Measurements from ENCODE around the gene MGAT5. TPM values are rescaled to one million over a fixed set of nuclear protein-coding genes. Genes with fewer than 3 reads are reported as not detected.

Gene MGAT5
- total RNA-seq, 1 experiment from 2014 or later, result 34.0 TPM

GRCh38 chr2:134206573-134206972, 47.3 kb upstream of the MGAT5 start:
- H3K4me3 ChIP-seq (replicated peaks in 1 of 2; ENCODE audit: low read depth in 1 of 2, low read length in 2 of 2), result no peak overlapping the region
- no peaks in the 10 kb centered on the region for H4K20me1 ChIP-seq (ENCODE audit: insufficient read depth)
- H3K36me3 ChIP-seq (ENCODE audit: control insufficient read depth in 1 of 2, insufficient read depth in 2 of 2, low read length in 2 of 2), result no peaks in the 10 kb centered on the region
- no peak overlapping the region for H3K27ac ChIP-seq (ENCODE audit: low read depth, low read length)
- ChIA-PET POLR2A (interaction anchor here (1.0 kb wide), 1 partner anchor 88 kb away, joined by 3 read pairs; no protein-coding TSS in a partner anchor), CTCF (interaction anchor here (0.9 to 4.4 kb wide), 5 partner anchors 9 to 321 kb away, joined by 3 to 43 read pairs (median 8); no protein-coding TSS in a partner anchor), RAD21 (ENCODE audit: low non-redundant PET in 1 of 2, low total read pairs in 2 of 2, uncharacterized antibody in 2 of 2, unreplicated experiment in 2 of 2) (interaction anchor here (1.0 to 3.4 kb wide), 3 partner anchors 88 to 320 kb away, joined by 3 to 23 read pairs (median 4); no protein-coding TSS in a partner anchor)
- H3K79me2 ChIP-seq (ENCODE audit: insufficient read depth, low read length), result no peaks in the 10 kb centered on the region
- no TSS peak for BruUV-seq (replicated peaks)
- no peaks in the 10 kb centered on the region for H3K27me3 ChIP-seq (ENCODE audit: insufficient read depth, low read length)
- H3K9me2 ChIP-seq (ENCODE audit: insufficient read depth), result no peaks in the 10 kb centered on the region
- no peak for DNase-seq (ENCODE audit: low read depth, low spot score)
- no peak overlapping the region for H3K9ac ChIP-seq (ENCODE audit: low read length)
- TF ChIP-seq CEBPB (IDR thresholded peaks at IDR 0.05; ENCODE audit: low read depth), result no peak
- no peak for TF ChIP-seq ZNF274 (IDR thresholded peaks at IDR 0.05; ENCODE audit: low read depth, low read length)
- TF ChIP-seq CTCF (IDR thresholded peaks at IDR 0.05 in 2 of 3, conservative IDR thresholded peaks at IDR 0.05 in 1 of 3; ENCODE audit: borderline replicate concordance in 1 of 3, insufficient read depth in 1 of 3, low read depth in 2 of 3, low read length in 2 of 3), result no peak
- TF ChIP-seq FOSL1 (IDR thresholded peaks at IDR 0.05; ENCODE audit: low read depth), result no peak
- TF ChIP-seq SP1 (IDR thresholded peaks at IDR 0.05; ENCODE audit: low read depth), result no peak
- no peak for TF ChIP-seq ATF3 (IDR thresholded peaks at IDR 0.05)
- TF ChIP-seq ZBTB33 (IDR thresholded peaks at IDR 0.05; ENCODE audit: extremely low read depth, insufficient replicate concordance, low read length), result no peak
- TF ChIP-seq RAD21 (IDR thresholded peaks at IDR 0.05; ENCODE audit: low read depth), result no peak
- TF ChIP-seq TCF7L2 (IDR thresholded peaks at IDR 0.05; ENCODE audit: borderline replicate concordance, extremely low read depth, insufficient read depth, insufficient read length), result no peak
- no peak for TF ChIP-seq EZH2phosphoT487 (IDR thresholded peaks at IDR 0.05; ENCODE audit: borderline replicate concordance)
- no peak for TF ChIP-seq ZFX (IDR thresholded peaks at IDR 0.05)
- no peak for TF ChIP-seq SRF (IDR thresholded peaks at IDR 0.05; ENCODE audit: low read depth)
- no peak overlapping the region for H2AFZ ChIP-seq (ENCODE audit: low read depth, low read length, poor library complexity, severe bottlenecking)
- no peaks in the 10 kb centered on the region for H3K9me3 ChIP-seq (ENCODE audit: control insufficient read depth in 1 of 2, insufficient read depth in 1 of 2, low read depth in 1 of 2, low read length in 2 of 2)
- ATAC-seq, result no peak
- intact Hi-C loops (cut with micrococcal nuclease), result loop anchor here (5.0 kb wide), 2 partner anchors 89 to 319 kb away; no protein-coding TSS in a partner anchor
- H3K4me2 ChIP-seq (ENCODE audit: low read length), result no peak overlapping the region
- no peaks in the 10 kb centered on the region for H3K4me1 ChIP-seq (ENCODE audit: control insufficient read depth in 1 of 2, insufficient read depth in 2 of 2, low read length in 2 of 2)

Measured in HCT116 (cell line).